ENCODE results near the gene COL6A3. TPM values are rescaled to one million over a fixed set of nuclear protein-coding genes. Genes with fewer than 3 reads are reported as not detected.
A peak's percentile ranks its signal among the peaks of the same experiment; 100 is the strongest.

Gene COL6A3
- total RNA-seq, 1 experiment from 2014 or later, result 0.81 TPM

- H3K23me2 ChIP-seq (ENCODE audit: insufficient read length, low read depth, low read length, poor library complexity, severe bottlenecking), result no peaks in the 10 kb centered on the region
- H3K4me1 ChIP-seq (ENCODE audit: insufficient read depth, low read length), result no peaks in the 10 kb centered on the region
- no peak for DNase-seq
- H4K8ac ChIP-seq (replicated peaks; ENCODE audit: insufficient read length, low read depth, low read length), result no peak overlapping the region
- H3K18ac ChIP-seq (ENCODE audit: insufficient read length, low read depth, low read length), result no peak overlapping the region
- no peak overlapping the region for H2BK20ac ChIP-seq (ENCODE audit: low read depth, low read length, poor library complexity, severe bottlenecking)
- no peak overlapping the region for H2BK120ac ChIP-seq (ENCODE audit: low read depth, low read length, poor library complexity, severe bottlenecking)
- no peak overlapping the region for H4K5ac ChIP-seq (ENCODE audit: insufficient read length, low read depth, low read length)
- H3K14ac ChIP-seq (ENCODE audit: insufficient read depth, low read length), result no peak overlapping the region
- H3K27me3 Mint-ChIP-seq (ENCODE audit: low read depth), result peaks cover 2% of the 10 kb centered on the region
- no peak overlapping the region for H3K27ac ChIP-seq (ENCODE audit: insufficient read length, low read depth, low read length)
- no peak overlapping the region for H2AK5ac ChIP-seq (ENCODE audit: insufficient read length, low read length)
- H3K9ac ChIP-seq (ENCODE audit: extremely low read depth, insufficient read length, low read length), result no peak overlapping the region
- no peak overlapping the region for H3K23ac ChIP-seq (ENCODE audit: insufficient read length, low read depth, low read length)
- no peak overlapping the region for H3K4me2 ChIP-seq (ENCODE audit: insufficient read depth, insufficient read length, low read length)
- peaks cover 3 to 7% of the 10 kb centered on the region in 2 experiments; a peak in 1 of 4 replicates for H3K4me1 Mint-ChIP-seq
- no peak overlapping the region for H4K91ac ChIP-seq (ENCODE audit: insufficient read length, low read depth, low read length)
- TF ChIP-seq, protein P1, sequence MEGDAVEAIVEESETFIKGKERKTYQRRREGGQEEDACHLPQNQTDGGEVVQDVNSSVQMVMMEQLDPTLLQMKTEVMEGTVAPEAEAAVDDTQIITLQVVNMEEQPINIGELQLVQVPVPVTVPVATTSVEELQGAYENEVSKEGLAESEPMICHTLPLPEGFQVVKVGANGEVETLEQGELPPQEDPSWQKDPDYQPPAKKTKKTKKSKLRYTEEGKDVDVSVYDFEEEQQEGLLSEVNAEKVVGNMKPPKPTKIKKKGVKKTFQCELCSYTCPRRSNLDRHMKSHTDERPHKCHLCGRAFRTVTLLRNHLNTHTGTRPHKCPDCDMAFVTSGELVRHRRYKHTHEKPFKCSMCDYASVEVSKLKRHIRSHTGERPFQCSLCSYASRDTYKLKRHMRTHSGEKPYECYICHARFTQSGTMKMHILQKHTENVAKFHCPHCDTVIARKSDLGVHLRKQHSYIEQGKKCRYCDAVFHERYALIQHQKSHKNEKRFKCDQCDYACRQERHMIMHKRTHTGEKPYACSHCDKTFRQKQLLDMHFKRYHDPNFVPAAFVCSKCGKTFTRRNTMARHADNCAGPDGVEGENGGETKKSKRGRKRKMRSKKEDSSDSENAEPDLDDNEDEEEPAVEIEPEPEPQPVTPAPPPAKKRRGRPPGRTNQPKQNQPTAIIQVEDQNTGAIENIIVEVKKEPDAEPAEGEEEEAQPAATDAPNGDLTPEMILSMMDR (conservative IDR thresholded peaks at IDR 0.05), result no peak
- H4K20me1 ChIP-seq (ENCODE audit: control insufficient read depth, insufficient read depth, insufficient read length), result no peaks in the 10 kb centered on the region
- no peaks in the 10 kb centered on the region for H3K9me3 ChIP-seq (ENCODE audit: control insufficient read depth, low read depth, low read length)
- H2BK12ac ChIP-seq (ENCODE audit: insufficient read length, low read depth, low read length), result no peak overlapping the region
- no peaks in the 10 kb centered on the region for H3K79me1 ChIP-seq (ENCODE audit: insufficient read depth, low read depth, low read length, poor library complexity, severe bottlenecking)
- no peak overlapping the region for H2AFZ ChIP-seq (ENCODE audit: low read length)
- H3K27me3 ChIP-seq (ENCODE audit: insufficient read depth, low read length), result no peaks in the 10 kb centered on the region
- no CpG with 5 or more reads among the region's 2 CpGs for WGBS (ENCODE audit: extremely low coverage, insufficient read length, low lambda C conversion rate)
- H2BK15ac ChIP-seq (ENCODE audit: low read depth, low read length), result no peak overlapping the region
- H3K79me2 ChIP-seq (ENCODE audit: insufficient read depth, low read length), result no peaks in the 10 kb centered on the region
- no peak overlapping the region for H3T11ph ChIP-seq (ENCODE audit: low read length)
- no peak overlapping the region for H3K4ac ChIP-seq (ENCODE audit: low read depth, low read length)
- H3K4me3 Mint-ChIP-seq, result no peak overlapping the region
- no peak overlapping the region for H2BK5ac ChIP-seq (ENCODE audit: insufficient read length, low read length)
- no peaks in the 10 kb centered on the region for H3K36me3 Mint-ChIP-seq (ENCODE audit: insufficient read depth in 1 of 3, low read depth in 3 of 3)
- no peaks in the 10 kb centered on the region for H3K9me3 Mint-ChIP-seq
- H3K27ac Mint-ChIP-seq, result peak overlapping the region in 1 of 3 experiments; percentile 65; a peak in 1 of 7 replicates
- H3K56ac ChIP-seq (ENCODE audit: insufficient read length, low read depth, low read length), result no peak overlapping the region
These were observed 8.4 kb downstream of the COL6A3 start for GRCh38 chr2:237405605-237406004.

All from H9 (cell line).